ENCODE results near the gene ACOX2.
A peak's percentile ranks its signal among the peaks of the same experiment; 100 is the strongest.

ACOX2 gene

GRCh38 chr3:58502872-58503271, 34.1 kb downstream of the ACOX2 start:
- Histone ChIP-seq H3K27me3 (ENCODE audit: control insufficient read depth, insufficient read depth, low read length) (no peaks in the 10 kb centered on the region), H3K4me3 (ENCODE audit: low read length) (no peak overlapping the region), H3K36me3 (ENCODE audit: control insufficient read depth, insufficient read depth, low read length) (no peaks in the 10 kb centered on the region; the same call in 1 of the 2 replicates), H3K9me3 (ENCODE audit: control insufficient read depth, insufficient read depth, low read length) (no peaks in the 10 kb centered on the region), H3K4me1 (ENCODE audit: control insufficient read depth, insufficient read depth, low read length) (no peaks in the 10 kb centered on the region), H3K27ac (ENCODE audit: low read length) (no peak overlapping the region)
- no peak for DNase-seq (ENCODE audit: low read depth, low spot score)
- no CpG with 5 or more reads among the region's 1 CpG for WGBS (ENCODE audit: insufficient coverage, insufficient read length)

GRCh38 chr3:58497097-58497496, 39.9 kb downstream of the ACOX2 start:
- peak; percentile 16 for DNase-seq (ENCODE audit: low read depth, low spot score)
- H3K4me3 ChIP-seq (ENCODE audit: low read length): no peak overlapping the region
- H3K36me3 ChIP-seq (ENCODE audit: control insufficient read depth, insufficient read depth, low read length): no peaks in the 10 kb centered on the region; the same call in 1 of the 2 replicates
- H3K9me3 ChIP-seq (ENCODE audit: control insufficient read depth, insufficient read depth, low read length): no peaks in the 10 kb centered on the region
- peaks cover 10% of the 10 kb centered on the region; the same call in 1 of the 2 replicates for H3K4me1 ChIP-seq (ENCODE audit: control insufficient read depth, insufficient read depth, low read length)
- no peak overlapping the region for H3K27ac ChIP-seq (ENCODE audit: low read length)
- H3K27me3 ChIP-seq (ENCODE audit: control insufficient read depth, insufficient read depth, low read length): no peaks in the 10 kb centered on the region
- WGBS (ENCODE audit: insufficient coverage, insufficient read length): no CpG with 5 or more reads among the region's 1 CpG

GRCh38 chr3:58496206-58496857, 40.7 kb downstream of the ACOX2 start:
- H3K36me3 ChIP-seq (ENCODE audit: control insufficient read depth, insufficient read depth, low read length): no peaks in the 10 kb centered on the region; the same call in 1 of the 2 replicates
- no peak for DNase-seq (ENCODE audit: low read depth, low spot score)
- H3K9me3 ChIP-seq (ENCODE audit: control insufficient read depth, insufficient read depth, low read length): no peaks in the 10 kb centered on the region
- no peak overlapping the region for H3K27ac ChIP-seq (ENCODE audit: low read length)
- H3K27me3 ChIP-seq (ENCODE audit: control insufficient read depth, insufficient read depth, low read length): no peaks in the 10 kb centered on the region
- no peak overlapping the region for H3K4me3 ChIP-seq (ENCODE audit: low read length)
- peaks cover 10% of the 10 kb centered on the region; the same call in 1 of the 2 replicates for H3K4me1 ChIP-seq (ENCODE audit: control insufficient read depth, insufficient read depth, low read length)
- WGBS (ENCODE audit: insufficient coverage, insufficient read length): no CpG with 5 or more reads among the region's 5 CpGs

DNA sequence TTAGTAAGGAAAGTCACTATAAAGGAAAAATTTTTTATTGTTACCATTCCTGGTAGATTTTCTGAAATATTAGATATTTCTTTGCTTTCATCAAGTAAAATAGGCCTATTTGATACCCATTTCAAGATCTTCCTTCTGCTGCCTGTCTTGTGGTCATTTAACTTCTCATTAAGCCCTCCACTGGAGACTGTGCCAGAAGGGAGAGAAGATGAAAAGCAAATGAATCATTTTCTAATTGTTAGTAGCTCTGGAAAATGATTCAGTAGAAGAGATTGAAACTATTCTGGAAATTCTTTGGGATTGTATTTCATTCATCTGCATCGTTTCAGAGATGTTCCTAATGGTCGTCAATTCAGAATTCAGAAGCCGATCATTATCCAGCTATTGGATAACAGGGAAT, 41.9 kb downstream of the ACOX2 start:
- Histone ChIP-seq H3K4me3 (ENCODE audit: low read length) (no peak overlapping the region), H3K9me3 (ENCODE audit: control insufficient read depth, insufficient read depth, low read length) (no peaks in the 10 kb centered on the region), H3K27ac (ENCODE audit: low read length) (no peak overlapping the region), H3K27me3 (ENCODE audit: control insufficient read depth, insufficient read depth, low read length) (no peaks in the 10 kb centered on the region), H3K36me3 (ENCODE audit: control insufficient read depth, insufficient read depth, low read length) (no peaks in the 10 kb centered on the region), H3K4me1 (ENCODE audit: control insufficient read depth, insufficient read depth, low read length) (peaks cover 14% of the 10 kb centered on the region)
- no CpG with 5 or more reads among the region's 3 CpGs for WGBS (ENCODE audit: insufficient coverage, insufficient read length)
- no peak for DNase-seq (ENCODE audit: low read depth, low spot score)

DNA sequence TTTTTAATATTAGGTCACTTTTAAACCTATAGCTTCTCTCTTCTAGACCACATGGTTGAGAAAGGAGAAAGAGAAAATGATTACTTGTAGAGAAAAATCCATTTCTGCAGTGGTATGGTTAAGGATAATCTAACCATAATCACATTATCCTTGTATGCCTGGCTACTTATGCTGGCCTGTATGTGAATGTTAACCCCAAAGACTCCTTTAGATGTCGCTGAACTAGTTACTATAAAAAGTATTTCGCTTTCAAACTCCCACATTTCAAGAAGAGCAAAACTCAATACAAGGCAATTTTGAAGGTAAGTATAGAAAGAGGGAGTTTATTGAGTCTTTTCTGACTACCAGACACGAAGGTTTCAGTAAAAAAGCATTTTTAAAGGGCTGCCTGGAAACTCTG, 42.9 kb downstream of the ACOX2 start:
- Histone ChIP-seq H3K36me3 (ENCODE audit: control insufficient read depth, insufficient read depth, low read length) (no peaks in the 10 kb centered on the region), H3K27ac (ENCODE audit: low read length) (no peak overlapping the region), H3K4me3 (ENCODE audit: low read length) (no peak overlapping the region), H3K9me3 (ENCODE audit: control insufficient read depth, insufficient read depth, low read length) (no peaks in the 10 kb centered on the region), H3K27me3 (ENCODE audit: control insufficient read depth, insufficient read depth, low read length) (no peaks in the 10 kb centered on the region), H3K4me1 (ENCODE audit: control insufficient read depth, insufficient read depth, low read length) (peaks cover 14% of the 10 kb centered on the region)
- no peak for DNase-seq (ENCODE audit: low read depth, low spot score)
- WGBS (ENCODE audit: insufficient coverage, insufficient read length): no CpG with 5 or more reads among the region's 3 CpGs

DNA sequence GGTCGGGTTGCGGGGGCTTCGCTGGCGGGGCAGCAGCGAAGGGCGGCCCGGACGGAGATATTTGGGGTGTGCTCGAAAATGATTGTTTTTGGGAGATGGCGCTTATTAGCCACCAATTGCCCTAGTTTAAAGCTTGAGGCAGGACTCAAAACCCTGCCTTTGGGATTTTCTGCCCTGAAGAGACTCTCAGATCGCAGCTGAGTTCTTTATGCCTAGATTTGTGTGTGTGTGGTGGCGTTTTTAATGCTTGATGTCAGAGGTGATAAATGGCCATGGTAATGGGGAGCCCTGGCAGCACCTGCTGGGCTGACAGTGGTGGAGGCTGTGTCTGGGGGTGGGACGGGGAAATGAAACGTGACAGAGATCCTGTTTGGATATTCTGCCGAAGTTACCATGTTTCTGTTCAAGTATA, 44.5 kb downstream of the ACOX2 start:
- WGBS (ENCODE audit: insufficient coverage, insufficient read length): no CpG with 5 or more reads among the region's 15 CpGs
- H3K27ac ChIP-seq (ENCODE audit: low read length): no peak overlapping the region
- H3K27me3 ChIP-seq (ENCODE audit: control insufficient read depth, insufficient read depth, low read length): no peaks in the 10 kb centered on the region
- H3K4me1 ChIP-seq (ENCODE audit: control insufficient read depth, insufficient read depth, low read length): peaks cover 14% of the 10 kb centered on the region
- H3K4me3 ChIP-seq (ENCODE audit: low read length): peak overlapping the region; percentile 89
- H3K36me3 ChIP-seq (ENCODE audit: control insufficient read depth, insufficient read depth, low read length): no peaks in the 10 kb centered on the region
- no peak for DNase-seq (ENCODE audit: low read depth, low spot score)
- no peaks in the 10 kb centered on the region for H3K9me3 ChIP-seq (ENCODE audit: control insufficient read depth, insufficient read depth, low read length)

DNA sequence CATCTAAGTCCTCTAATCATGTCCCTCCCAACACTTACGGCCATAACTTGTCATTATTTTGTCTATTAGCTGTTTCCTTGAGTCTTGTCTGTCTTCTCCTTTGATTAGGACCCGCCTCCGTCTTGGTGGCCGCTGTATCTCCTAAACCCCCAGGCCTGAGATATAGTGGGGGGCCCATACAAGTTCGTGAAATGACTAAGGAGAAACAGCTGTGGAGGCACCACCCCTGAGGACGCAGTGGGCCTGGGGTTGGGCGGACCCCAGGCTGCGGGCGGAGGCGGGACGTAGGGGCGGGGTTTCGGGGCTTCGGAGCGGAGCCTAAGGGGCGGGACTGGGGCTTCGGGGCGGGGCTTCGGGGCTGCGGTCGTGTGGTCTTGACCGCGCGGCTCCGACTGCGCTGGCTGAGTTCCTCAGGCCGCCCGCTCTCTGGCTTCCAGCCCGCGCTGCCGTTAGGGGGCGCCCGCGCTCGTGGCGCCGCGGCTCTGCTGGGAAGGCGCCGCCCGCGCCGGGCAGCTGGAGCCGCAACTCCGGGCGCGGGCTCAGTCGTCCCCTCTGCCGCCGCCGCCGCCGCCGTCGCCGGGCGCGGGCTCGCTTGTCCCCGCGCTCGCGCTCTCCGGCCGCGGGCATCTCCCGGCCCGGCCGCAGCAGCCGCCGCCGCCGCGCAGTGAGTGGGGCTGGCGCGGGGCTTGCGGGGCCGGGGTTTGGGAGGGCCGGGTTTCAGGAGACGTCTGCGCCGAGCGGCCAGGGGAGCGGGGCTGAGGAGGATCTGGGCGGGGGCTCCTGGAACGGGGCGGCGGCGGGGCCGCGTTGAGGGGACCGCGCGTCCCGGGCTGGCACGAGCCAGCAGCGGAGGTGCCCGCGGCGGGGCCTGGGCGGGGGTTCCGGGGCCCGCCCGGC, 45.2 kb downstream of the ACOX2 start, which contains the start of gene KCTD6:
Gene KCTD6 (plus strand): TSS at position 591 of the 897 bp plus-strand sequence. CDS start 6,660 bp downstream, outside the sequence.
- Histone ChIP-seq H3K4me3 (ENCODE audit: low read length) (peak within 1 kb of the TSS; percentile 89), H3K9me3 (ENCODE audit: control insufficient read depth, insufficient read depth, low read length) (no peaks in the 10 kb centered on the region), H3K27me3 (ENCODE audit: control insufficient read depth, insufficient read depth, low read length) (no peaks in the 10 kb centered on the region), H3K27ac (ENCODE audit: low read length) (no peak within 1 kb of the TSS), H3K36me3 (ENCODE audit: control insufficient read depth, insufficient read depth, low read length) (no peaks in the 10 kb centered on the region), H3K4me1 (ENCODE audit: control insufficient read depth, insufficient read depth, low read length) (peaks cover 10% of the 10 kb centered on the region)
- no CpG with 5 or more reads among the region's 104 CpGs for WGBS (ENCODE audit: insufficient coverage, insufficient read length)
- DNase-seq (ENCODE audit: low read depth, low spot score): peak; percentile 76

- DNase-seq (ENCODE audit: low read depth, low spot score): no peak
- H3K27ac ChIP-seq (ENCODE audit: low read length): no peak overlapping the region
- no peaks in the 10 kb centered on the region for H3K36me3 ChIP-seq (ENCODE audit: control insufficient read depth, insufficient read depth, low read length)
- no peaks in the 10 kb centered on the region for H3K9me3 ChIP-seq (ENCODE audit: control insufficient read depth, insufficient read depth, low read length)
- peak overlapping the region; percentile 8; the same call in 1 of the 2 replicates for H3K4me3 ChIP-seq (ENCODE audit: low read length)
- peaks cover 7% of the 10 kb centered on the region for H3K4me1 ChIP-seq (ENCODE audit: control insufficient read depth, insufficient read depth, low read length)
- WGBS (ENCODE audit: insufficient coverage, insufficient read length): no CpG with 5 or more reads among the region's 19 CpGs
- H3K27me3 ChIP-seq (ENCODE audit: control insufficient read depth, insufficient read depth, low read length): no peaks in the 10 kb centered on the region
These were observed 46.0 kb downstream of the ACOX2 start for GRCh38 chr3:58490860-58491501.

DNA sequence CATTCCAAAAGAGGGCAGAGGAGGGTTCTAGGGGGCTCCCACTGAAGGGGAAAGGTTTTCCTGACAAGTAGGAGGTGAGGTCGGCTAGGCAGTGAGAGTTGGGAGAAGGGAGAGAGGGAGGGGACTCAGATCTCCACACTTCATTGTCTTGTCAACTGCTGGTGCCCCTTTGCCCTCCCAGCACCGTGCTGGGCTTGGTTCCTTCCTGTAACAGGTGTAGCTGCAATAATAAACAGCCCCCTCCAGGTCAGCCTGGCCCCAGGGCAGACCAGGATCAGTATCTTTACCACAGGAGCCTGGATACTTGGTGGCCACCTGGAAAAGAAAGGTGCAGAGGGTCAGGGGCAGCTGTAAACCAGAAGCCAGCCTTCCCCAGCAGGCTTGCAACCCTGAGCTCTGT, 48.0 kb downstream of the ACOX2 start:
- Histone ChIP-seq H3K36me3 (ENCODE audit: control insufficient read depth, insufficient read depth, low read length) (no peaks in the 10 kb centered on the region), H3K27me3 (ENCODE audit: control insufficient read depth, insufficient read depth, low read length) (no peaks in the 10 kb centered on the region), H3K9me3 (ENCODE audit: control insufficient read depth, insufficient read depth, low read length) (no peaks in the 10 kb centered on the region), H3K27ac (ENCODE audit: low read length) (no peak overlapping the region), H3K4me1 (ENCODE audit: control insufficient read depth, insufficient read depth, low read length) (peaks cover 7% of the 10 kb centered on the region), H3K4me3 (ENCODE audit: low read length) (no peak overlapping the region)
- DNase-seq (ENCODE audit: low read depth, low spot score): no peak
- no CpG with 5 or more reads among the region's 2 CpGs for WGBS (ENCODE audit: insufficient coverage, insufficient read length)

GRCh38 chr3:58487140-58487886, 49.7 kb downstream of the ACOX2 start:
- H3K9me3 ChIP-seq (ENCODE audit: control insufficient read depth, insufficient read depth, low read length): no peaks in the 10 kb centered on the region
- H3K36me3 ChIP-seq (ENCODE audit: control insufficient read depth, insufficient read depth, low read length): no peaks in the 10 kb centered on the region
- no CpG with 5 or more reads among the region's 18 CpGs for WGBS (ENCODE audit: insufficient coverage, insufficient read length)
- no peak overlapping the region for H3K27ac ChIP-seq (ENCODE audit: low read length)
- no peaks in the 10 kb centered on the region for H3K27me3 ChIP-seq (ENCODE audit: control insufficient read depth, insufficient read depth, low read length)
- peaks cover 4% of the 10 kb centered on the region for H3K4me1 ChIP-seq (ENCODE audit: control insufficient read depth, insufficient read depth, low read length)
- H3K4me3 ChIP-seq (ENCODE audit: low read length): no peak overlapping the region
- no peak for DNase-seq (ENCODE audit: low read depth, low spot score)

All from iPS DF 6.9 (cell line).